GM10266 (cell line): ENCODE results near the gene TOP3A.
"Not testable (repeated sequence)": the region's sequence is repeated elsewhere in the genome, so short reads cannot be mapped to it uniquely, and the experiment has no call there.

ENCODE experiments used
- DNase-seq: peaks from one replicate; pipeline ENCODE4 v3.0.0; 2012; ENCODE audit errors: extremely low spot score
- TF ChIP-seq, protein P1 (sequence below): IDR thresholded peaks from 2 replicates; pipeline ENCODE4 v1.5.1; 2012; ENCODE audit warnings: mild to moderate bottlenecking, low read depth; ENCODE audit not compliant: control insufficient read depth, insufficient read depth; ENCODE audit errors: missing control alignments

TOP3A gene

GRCh38 chr17:18315961-18316360 lies 1.2 kb upstream of the TOP3A start:
- TF ChIP-seq, protein P1, sequence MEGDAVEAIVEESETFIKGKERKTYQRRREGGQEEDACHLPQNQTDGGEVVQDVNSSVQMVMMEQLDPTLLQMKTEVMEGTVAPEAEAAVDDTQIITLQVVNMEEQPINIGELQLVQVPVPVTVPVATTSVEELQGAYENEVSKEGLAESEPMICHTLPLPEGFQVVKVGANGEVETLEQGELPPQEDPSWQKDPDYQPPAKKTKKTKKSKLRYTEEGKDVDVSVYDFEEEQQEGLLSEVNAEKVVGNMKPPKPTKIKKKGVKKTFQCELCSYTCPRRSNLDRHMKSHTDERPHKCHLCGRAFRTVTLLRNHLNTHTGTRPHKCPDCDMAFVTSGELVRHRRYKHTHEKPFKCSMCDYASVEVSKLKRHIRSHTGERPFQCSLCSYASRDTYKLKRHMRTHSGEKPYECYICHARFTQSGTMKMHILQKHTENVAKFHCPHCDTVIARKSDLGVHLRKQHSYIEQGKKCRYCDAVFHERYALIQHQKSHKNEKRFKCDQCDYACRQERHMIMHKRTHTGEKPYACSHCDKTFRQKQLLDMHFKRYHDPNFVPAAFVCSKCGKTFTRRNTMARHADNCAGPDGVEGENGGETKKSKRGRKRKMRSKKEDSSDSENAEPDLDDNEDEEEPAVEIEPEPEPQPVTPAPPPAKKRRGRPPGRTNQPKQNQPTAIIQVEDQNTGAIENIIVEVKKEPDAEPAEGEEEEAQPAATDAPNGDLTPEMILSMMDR, result no peak
- no peak for DNase-seq

DNA sequence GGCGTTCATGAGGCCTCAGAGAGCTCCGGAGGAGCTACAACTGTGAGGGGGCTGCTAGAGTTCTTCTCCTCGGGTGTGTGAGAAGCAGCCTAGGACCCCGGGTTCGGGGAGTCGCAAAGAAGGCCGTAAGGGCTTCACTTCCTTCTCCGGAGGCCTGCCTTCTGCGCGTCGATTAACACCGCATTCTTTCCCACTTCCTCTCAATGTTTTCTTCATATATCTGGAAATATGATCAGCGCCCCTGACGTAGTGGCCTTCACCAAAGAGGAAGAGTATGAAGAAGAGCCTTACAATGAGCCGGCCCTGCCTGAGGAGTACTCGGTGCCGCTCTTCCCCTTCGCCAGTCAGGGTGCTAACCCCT lies 748 bp upstream of the TOP3A start:
- no peak for DNase-seq
- TF ChIP-seq, protein P1, result no peak

- no peak for DNase-seq
- TF ChIP-seq, protein P1, result no peak
Observed at GRCh38 chr17:18314059-18314730, 599 bp downstream of the TOP3A start.

- no peak for DNase-seq
- TF ChIP-seq, protein P1, result no peak
Observed at GRCh38 chr17:18309202-18309601, 5.6 kb downstream of the TOP3A start.

DNA sequence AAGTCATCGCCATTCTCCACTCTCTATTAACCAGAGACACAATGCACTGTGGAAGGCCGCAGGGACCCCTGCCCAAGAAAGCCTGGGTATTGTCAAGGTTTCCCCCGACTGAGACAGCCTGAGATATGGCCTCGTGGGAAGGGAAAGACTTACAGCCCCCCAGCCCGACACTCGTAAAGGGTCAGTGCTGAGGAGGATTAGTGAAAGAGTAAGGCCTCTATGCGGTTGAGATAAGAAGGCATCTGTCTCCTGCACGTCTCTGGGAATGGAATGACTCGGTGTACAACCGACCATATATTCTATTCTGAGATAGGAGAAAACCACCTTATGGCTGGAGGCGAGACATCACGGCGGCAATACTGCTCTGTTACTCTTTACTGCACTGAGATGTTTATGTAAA lies 11.6 kb downstream of the TOP3A start:
- DNase-seq, result not testable (repeated sequence)

DNA sequence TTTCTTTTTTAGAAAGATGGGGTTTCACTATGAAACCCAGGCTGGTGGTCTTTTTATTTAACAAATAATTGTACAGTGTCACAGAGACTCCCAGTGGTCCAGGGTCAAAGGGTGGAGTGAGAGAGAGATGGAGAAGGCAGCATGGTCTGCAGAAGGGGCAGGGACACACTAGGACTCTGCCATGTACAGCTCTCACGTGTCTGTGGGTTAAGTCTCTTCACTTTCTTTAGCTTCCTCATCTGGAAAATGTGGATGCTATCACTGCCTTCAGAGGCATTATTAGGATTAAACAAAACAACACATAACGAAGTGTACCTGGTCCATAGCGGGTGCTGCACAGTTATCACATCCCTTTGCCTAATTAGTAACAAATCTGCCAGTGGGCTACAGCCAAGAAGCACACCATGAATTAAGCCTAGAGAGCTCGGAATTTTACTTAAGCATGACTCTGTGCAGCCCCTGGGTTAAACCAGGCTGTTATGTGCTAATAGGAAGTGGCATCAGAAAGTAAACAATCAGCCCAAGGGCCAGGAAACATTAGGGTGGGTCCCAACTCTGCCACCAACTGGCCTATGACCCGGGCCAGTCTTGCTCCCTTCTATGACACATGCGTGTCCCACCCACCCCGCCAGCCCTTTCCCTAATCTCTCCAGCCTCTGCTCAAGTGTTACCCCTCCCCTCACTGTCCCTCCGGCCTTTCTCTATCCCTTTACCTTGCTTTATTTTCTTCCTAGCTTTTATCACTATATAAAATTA lies 13.9 kb downstream of the TOP3A start:
- TF ChIP-seq, protein P1, result no peak
- no peak for DNase-seq

- DNase-seq, result not testable (repeated sequence)
Observed at GRCh38 chr17:18298061-18298460, 16.7 kb downstream of the TOP3A start.

GRCh38 chr17:18291718-18292540 lies 22.9 kb downstream of the TOP3A start:
- TF ChIP-seq, protein P1, result no peak
- no peak for DNase-seq
